Parathyroid adenoma (tissue), 2 donors: ENCODE results near the gene VSTM2L.

ENCODE experiments used
- H2AFZ ChIP-seq: fragments of 300-600 bp; sonication (generic); one replicate; pipeline ENCODE4 v1.7.0; 2017; ENCODE audit warnings: antibody characterized with exemption, mild to moderate bottlenecking
- H3K27ac ChIP-seq: fragments of 300-600 bp; sonication (generic); one replicate; pipeline ENCODE4 v1.7.0; 2017
- H3K27me3 ChIP-seq: fragments of 300-600 bp; sonication (generic); one replicate; pipeline ENCODE4 v1.7.0; 2017; ENCODE audit warnings: low read length; ENCODE audit not compliant: control insufficient read depth, insufficient read depth
- H3K36me3 ChIP-seq: fragments of 300-600 bp; sonication (generic); one replicate; pipeline ENCODE4 v1.7.0; 2017; ENCODE audit warnings: low read length; ENCODE audit not compliant: control insufficient read depth, insufficient read depth
- H3K4me1 ChIP-seq: fragments of 300-600 bp; sonication (generic); one replicate; pipeline ENCODE4 v1.7.0; 2017; ENCODE audit warnings: control low read depth
- H3K4me2 ChIP-seq: fragments of 300-600 bp; sonication (generic); one replicate; pipeline ENCODE4 v1.7.0; 2017; ENCODE audit warnings: low read length
- H3K4me3 ChIP-seq: fragments of 300-600 bp; sonication (generic); one replicate; pipeline ENCODE4 v1.7.0; 2017; ENCODE audit warnings: low read depth, low read length
- H3K79me2 ChIP-seq: fragments of 300-600 bp; sonication (generic); one replicate; pipeline ENCODE4 v1.7.0; 2017; ENCODE audit warnings: control low read depth
- H3K9ac ChIP-seq: fragments of 300-600 bp; sonication (generic); one replicate; pipeline ENCODE4 v1.7.0; 2017; ENCODE audit warnings: mild to moderate bottlenecking
- H3K9me3 ChIP-seq: fragments of 300-600 bp; sonication (generic); one replicate; pipeline ENCODE4 v1.7.0; 2017; ENCODE audit warnings: low read length; ENCODE audit not compliant: control insufficient read depth
- TF ChIP-seq, protein P1 (sequence below): fragments of 300-600 bp; sonication (generic); IDR thresholded peaks from one replicate; pipeline ENCODE4 v1.7.0; 2017; ENCODE audit warnings: antibody characterized with exemption, mild to moderate bottlenecking
- donor health status: primary hyperparathyroidism.

VSTM2L gene

DNA sequence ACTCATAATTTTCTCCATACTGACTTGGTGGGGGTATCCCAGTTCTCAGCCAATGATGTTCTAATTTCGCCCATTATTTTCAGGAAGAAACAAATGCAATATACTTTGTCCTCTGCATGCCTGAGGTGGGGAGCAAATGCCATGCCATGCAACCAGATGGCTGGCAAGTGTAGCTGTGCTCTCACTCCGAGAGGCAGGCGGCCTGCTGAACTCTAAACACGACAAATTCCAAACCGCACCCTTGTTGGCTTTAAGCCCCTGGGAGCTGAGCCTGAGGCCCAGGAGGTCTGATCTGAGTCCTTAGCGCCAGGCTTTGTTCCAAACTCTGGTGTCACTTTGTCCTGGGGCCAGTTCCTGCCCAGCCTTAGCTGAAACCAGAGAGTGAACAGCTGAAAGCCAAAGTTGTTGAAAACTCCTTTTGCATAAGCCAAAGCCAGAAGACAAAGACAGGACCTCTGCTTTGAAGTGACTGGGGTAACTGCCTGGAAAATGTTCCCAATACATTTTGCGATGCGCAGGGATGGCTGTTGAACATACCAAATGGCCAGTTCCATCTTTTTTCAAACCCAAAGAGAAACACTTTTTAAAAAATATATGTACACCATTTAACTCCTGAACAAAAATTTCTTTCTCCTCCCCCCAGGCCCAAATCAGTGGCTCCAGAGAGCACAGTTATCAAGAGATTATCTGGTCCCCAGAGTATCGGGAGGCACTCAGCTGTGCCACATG is 84.1 kb downstream of the VSTM2L start:
- no peak overlapping the region for H3K9ac ChIP-seq
- H3K36me3 ChIP-seq = no peaks in the 10 kb centered on the region
- no peak overlapping the region for H3K27ac ChIP-seq
- H3K4me1 ChIP-seq = no peaks in the 10 kb centered on the region
- H2AFZ ChIP-seq = no peak overlapping the region
- TF ChIP-seq, protein P1, sequence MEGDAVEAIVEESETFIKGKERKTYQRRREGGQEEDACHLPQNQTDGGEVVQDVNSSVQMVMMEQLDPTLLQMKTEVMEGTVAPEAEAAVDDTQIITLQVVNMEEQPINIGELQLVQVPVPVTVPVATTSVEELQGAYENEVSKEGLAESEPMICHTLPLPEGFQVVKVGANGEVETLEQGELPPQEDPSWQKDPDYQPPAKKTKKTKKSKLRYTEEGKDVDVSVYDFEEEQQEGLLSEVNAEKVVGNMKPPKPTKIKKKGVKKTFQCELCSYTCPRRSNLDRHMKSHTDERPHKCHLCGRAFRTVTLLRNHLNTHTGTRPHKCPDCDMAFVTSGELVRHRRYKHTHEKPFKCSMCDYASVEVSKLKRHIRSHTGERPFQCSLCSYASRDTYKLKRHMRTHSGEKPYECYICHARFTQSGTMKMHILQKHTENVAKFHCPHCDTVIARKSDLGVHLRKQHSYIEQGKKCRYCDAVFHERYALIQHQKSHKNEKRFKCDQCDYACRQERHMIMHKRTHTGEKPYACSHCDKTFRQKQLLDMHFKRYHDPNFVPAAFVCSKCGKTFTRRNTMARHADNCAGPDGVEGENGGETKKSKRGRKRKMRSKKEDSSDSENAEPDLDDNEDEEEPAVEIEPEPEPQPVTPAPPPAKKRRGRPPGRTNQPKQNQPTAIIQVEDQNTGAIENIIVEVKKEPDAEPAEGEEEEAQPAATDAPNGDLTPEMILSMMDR = no peak
- H3K4me3 ChIP-seq = no peak overlapping the region
- no peaks in the 10 kb centered on the region for H3K27me3 ChIP-seq
- no peaks in the 10 kb centered on the region for H3K79me2 ChIP-seq
- no peaks in the 10 kb centered on the region for H3K9me3 ChIP-seq
- H3K4me2 ChIP-seq = no peak overlapping the region

DNA sequence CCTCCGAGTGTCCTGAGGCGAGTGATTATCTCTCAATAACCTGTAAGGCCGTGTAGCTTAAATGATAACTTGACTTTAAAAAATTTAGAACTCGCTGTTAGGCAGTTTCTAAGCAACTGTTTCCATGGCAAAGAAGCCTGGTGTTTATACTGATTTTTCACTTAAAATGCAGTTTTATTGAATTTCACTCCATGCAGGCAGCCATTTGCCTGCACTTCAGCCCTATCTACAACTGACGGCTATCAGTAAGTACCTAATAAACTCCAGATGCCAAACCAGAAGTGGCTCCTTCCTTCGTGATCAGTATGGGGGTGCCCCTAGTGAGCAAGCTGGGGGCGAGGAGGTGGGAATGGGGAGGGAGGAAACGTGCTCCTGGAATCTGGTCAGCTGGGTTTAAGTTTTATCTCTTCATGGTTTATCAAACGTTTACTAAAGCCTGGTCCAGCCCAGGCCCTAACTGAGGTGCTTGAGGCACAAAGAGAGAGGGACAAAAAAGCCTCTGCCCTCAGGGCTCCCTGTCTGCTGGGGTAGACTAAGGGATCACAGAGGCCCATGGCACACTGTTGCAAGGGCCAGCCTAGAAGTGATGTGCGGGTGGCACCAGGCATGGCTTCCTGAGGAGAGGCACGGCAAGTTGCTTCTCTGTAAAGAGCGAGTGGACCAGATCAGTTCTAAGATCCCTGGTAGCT is 84.8 kb downstream of the VSTM2L start:
- Histone ChIP-seq H2AFZ (no peak overlapping the region), H3K27me3 (no peaks in the 10 kb centered on the region), H3K36me3 (no peaks in the 10 kb centered on the region), H3K4me2 (no peak overlapping the region), H3K4me1 (no peaks in the 10 kb centered on the region), H3K27ac (no peak overlapping the region), H3K9ac (no peak overlapping the region), H3K4me3 (no peak overlapping the region), H3K79me2 (no peaks in the 10 kb centered on the region), H3K9me3 (no peaks in the 10 kb centered on the region)
- TF ChIP-seq, protein P1 = no peak

DNA sequence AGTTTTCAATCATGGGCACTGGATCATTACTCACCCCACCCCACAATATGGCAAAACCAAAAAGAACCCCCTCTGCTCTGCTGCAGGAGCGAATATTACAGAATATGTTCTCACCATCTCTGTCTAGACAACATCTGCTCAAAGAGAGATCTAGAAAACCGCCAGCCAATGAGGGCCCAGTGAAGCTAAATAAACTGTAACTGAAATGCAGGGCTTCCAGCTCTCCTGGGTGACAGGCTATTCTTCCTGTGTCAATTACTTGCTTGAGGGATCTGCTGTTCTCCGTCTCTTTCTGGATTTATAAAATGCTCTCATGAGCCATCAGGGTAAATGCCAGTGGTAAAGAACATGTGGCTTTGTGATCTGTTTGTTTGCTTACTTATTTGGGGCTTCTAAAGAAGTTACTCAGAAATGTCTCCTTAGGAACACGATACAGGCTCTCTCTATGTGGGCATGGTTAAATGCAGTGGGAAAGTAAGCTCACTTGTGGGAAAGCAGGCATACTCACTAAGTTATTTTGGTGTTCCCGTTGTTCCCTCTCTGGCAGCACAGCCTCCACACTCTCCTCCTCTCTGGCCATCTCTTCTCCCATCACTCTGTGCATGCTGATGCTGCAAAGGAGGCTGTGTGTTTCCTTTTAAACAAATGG is 85.5 kb downstream of the VSTM2L start:
- TF ChIP-seq, protein P1 = no peak
- no peak overlapping the region for H3K4me2 ChIP-seq
- H3K36me3 ChIP-seq = no peaks in the 10 kb centered on the region
- H3K4me1 ChIP-seq = no peaks in the 10 kb centered on the region
- no peak overlapping the region for H3K9ac ChIP-seq
- H2AFZ ChIP-seq = no peak overlapping the region
- H3K4me3 ChIP-seq = no peak overlapping the region
- no peak overlapping the region for H3K27ac ChIP-seq
- no peaks in the 10 kb centered on the region for H3K27me3 ChIP-seq
- H3K9me3 ChIP-seq = no peaks in the 10 kb centered on the region
- H3K79me2 ChIP-seq = no peaks in the 10 kb centered on the region

DNA sequence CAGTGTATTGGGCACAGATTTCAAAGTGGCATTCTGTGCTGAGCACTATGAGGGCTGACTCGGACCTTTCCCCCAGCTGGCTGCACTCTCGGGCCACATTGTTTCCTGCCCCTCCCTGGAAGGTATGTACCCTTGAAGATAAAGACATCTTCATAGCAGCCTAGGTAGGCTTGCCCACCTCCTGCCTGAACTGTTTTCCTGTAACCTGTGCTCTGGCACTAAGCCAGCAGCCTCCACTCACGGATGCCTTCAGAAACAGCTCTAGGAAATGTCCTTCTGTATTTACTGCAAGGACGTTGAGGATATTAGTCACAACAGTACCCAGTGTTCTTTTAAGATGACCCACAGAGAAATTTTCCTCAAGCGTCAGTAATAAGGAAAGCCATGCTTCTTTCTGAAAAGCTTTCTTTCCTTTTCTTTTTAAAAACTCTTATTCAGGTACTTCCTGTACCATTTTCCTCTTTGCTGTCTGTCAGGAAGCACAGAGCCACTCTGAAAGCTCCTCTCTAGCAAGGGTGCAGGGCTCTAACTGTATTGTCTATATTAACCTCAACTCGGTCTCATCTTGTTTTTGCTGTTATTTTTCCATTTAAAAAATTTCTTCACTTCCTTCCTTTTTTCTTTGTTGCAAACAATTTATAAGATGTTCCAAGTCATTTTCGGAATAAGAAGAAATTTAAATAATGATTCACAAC is 86.8 kb downstream of the VSTM2L start:
- H3K9me3 ChIP-seq = no peaks in the 10 kb centered on the region
- no peaks in the 10 kb centered on the region for H3K27me3 ChIP-seq
- H2AFZ ChIP-seq = no peak overlapping the region
- no peak overlapping the region for H3K9ac ChIP-seq
- no peak overlapping the region for H3K4me3 ChIP-seq
- TF ChIP-seq, protein P1 = no peak
- no peak overlapping the region for H3K4me2 ChIP-seq
- no peaks in the 10 kb centered on the region for H3K36me3 ChIP-seq
- no peaks in the 10 kb centered on the region for H3K4me1 ChIP-seq
- H3K27ac ChIP-seq = no peak overlapping the region
- H3K79me2 ChIP-seq = no peaks in the 10 kb centered on the region
